IPS-20b (cell line): ENCODE measurements around the gene DOC2B.
"Not testable (repeated sequence)": the region's sequence is repeated elsewhere in the genome, so short reads cannot be mapped to it uniquely, and the experiment has no call there.

Experiments
- H3K27ac ChIP-seq: one replicate; pipeline ENCODE4 v1.5.1; 2013; ENCODE audit warnings: low read length
- H3K27me3 ChIP-seq: 2 replicates; pipeline ENCODE4 v1.6.1; 2013; ENCODE audit warnings: mild to moderate bottlenecking, low read length, inconsistent platforms; ENCODE audit not compliant: insufficient read depth
- H3K36me3 ChIP-seq: 2 replicates; pipeline ENCODE4 v1.6.1; 2013; ENCODE audit warnings: low read depth, mild to moderate bottlenecking, inconsistent platforms, low read length, moderate library complexity; ENCODE audit not compliant: insufficient read depth
- H3K4me1 ChIP-seq: 2 replicates; pipeline ENCODE4 v1.6.1; 2013; ENCODE audit warnings: mild to moderate bottlenecking, control low read depth, inconsistent platforms, low read length, moderate library complexity; ENCODE audit not compliant: insufficient read depth
- H3K4me3 ChIP-seq: 2 replicates; pipeline ENCODE4 v1.5.1; 2013; ENCODE audit warnings: mild to moderate bottlenecking, low read length, inconsistent platforms
- H3K9ac ChIP-seq: 2 replicates; pipeline ENCODE4 v1.6.1; 2013; ENCODE audit warnings: low read depth, mild to moderate bottlenecking, inconsistent platforms, low read length, moderate library complexity
- H3K9me3 ChIP-seq: 2 replicates; pipeline ENCODE4 v1.6.1; 2013; ENCODE audit warnings: mild to moderate bottlenecking, low read depth, low read length, inconsistent platforms; ENCODE audit not compliant: insufficient read depth

DOC2B gene

GRCh38 chr17:146983-147761 is 34.3 kb downstream of the DOC2B start:
- H3K27me3 ChIP-seq = no peaks in the 10 kb centered on the region; the same call in none of the 2 replicates
- H3K27ac ChIP-seq = no peak overlapping the region
- H3K9ac ChIP-seq = no peak overlapping the region
- no peaks in the 10 kb centered on the region for H3K36me3 ChIP-seq
- H3K4me1 ChIP-seq = no peaks in the 10 kb centered on the region
- no peak overlapping the region for H3K4me3 ChIP-seq
- no peaks in the 10 kb centered on the region for H3K9me3 ChIP-seq

DNA sequence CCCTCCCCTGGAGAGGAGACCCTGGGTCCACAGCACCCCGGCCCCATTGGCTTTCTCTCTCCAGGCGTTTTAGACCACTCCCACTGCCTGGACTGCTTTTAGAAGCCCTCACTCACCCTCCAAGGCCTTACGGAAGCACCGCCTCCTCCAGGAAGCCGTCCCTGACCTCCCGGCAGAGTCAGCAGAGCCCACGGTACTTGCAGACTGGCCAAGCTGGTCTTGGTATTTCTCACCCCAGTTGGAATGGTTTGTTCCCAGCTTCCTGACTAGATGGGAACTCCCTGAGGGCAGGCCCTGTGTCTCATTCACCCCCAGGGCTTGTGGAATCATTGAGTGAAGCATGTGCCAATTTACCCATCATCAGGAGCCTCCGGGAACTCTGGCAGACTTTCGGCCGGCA is 34.9 kb downstream of the DOC2B start:
- H3K4me1 ChIP-seq = no peaks in the 10 kb centered on the region
- no peak overlapping the region for H3K27ac ChIP-seq
- no peak overlapping the region for H3K4me3 ChIP-seq
- no peaks in the 10 kb centered on the region for H3K9me3 ChIP-seq
- no peaks in the 10 kb centered on the region for H3K36me3 ChIP-seq
- H3K9ac ChIP-seq = no peak overlapping the region
- no peaks in the 10 kb centered on the region; the same call in none of the 2 replicates for H3K27me3 ChIP-seq

- Histone ChIP-seq H3K9me3 (no peaks in the 10 kb centered on the region), H3K4me1 (no peaks in the 10 kb centered on the region)
Measured at GRCh38 chr17:145671-146541, 35.5 kb downstream of the DOC2B start.

DNA sequence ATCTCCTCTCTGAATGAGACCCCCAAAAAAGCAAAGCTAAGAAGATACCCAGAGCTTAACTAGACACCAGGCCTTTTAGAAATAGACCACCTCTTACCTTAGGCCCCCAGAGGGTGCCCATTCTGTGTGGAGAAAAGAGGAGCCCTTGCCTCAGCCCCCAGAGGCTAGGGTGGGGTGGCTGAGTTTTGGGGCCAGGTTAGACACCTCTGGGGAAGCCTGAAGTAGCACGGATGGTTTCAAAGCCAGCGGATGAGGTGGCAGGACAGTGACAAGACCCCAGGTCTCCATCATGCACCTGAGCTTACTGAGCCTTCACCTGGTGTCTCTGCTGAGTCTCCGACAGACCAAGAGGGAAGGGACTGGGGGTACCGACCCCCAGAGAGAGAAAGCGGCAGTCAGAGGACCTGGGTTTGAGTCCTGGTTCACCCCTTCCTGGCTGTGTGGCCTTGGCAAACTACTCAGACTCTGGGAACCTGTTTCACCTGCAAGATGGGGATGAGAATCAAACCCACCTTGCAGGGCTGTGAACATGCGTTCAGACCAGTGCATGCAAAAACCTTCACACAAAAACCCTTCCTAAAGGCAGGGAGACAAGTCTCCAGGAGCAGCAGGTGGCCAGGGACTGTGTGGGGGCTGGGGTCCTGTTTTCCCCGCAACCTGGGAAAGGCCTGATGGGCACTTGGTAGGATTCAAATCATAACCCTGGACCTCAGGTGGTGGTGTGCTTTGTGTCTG is 36.3 kb downstream of the DOC2B start:
- Histone ChIP-seq H3K36me3 (no peaks in the 10 kb centered on the region), H3K4me1 (no peaks in the 10 kb centered on the region), H3K9me3 (no peaks in the 10 kb centered on the region), H3K27ac (no peak overlapping the region), H3K4me3 (no peak overlapping the region), H3K27me3 (no peaks in the 10 kb centered on the region; the same call in none of the 2 replicates), H3K9ac (no peak overlapping the region)

More at GRCh38 chr17:145671-146541, 35.5 kb downstream of the DOC2B start:
- H3K4me3 ChIP-seq = no peak overlapping the region
- no peak overlapping the region for H3K9ac ChIP-seq
- no peaks in the 10 kb centered on the region; the same call in none of the 2 replicates for H3K27me3 ChIP-seq
- no peak overlapping the region for H3K27ac ChIP-seq
- H3K36me3 ChIP-seq = no peaks in the 10 kb centered on the region

GRCh38 chr17:143785-144281 is 37.6 kb downstream of the DOC2B start:
- Histone ChIP-seq H3K4me1 (no peaks in the 10 kb centered on the region), H3K27me3 (no peaks in the 10 kb centered on the region; the same call in none of the 2 replicates), H3K9ac (no peak overlapping the region), H3K36me3 (no peaks in the 10 kb centered on the region), H3K4me3 (no peak overlapping the region), H3K27ac (no peak overlapping the region), H3K9me3 (no peaks in the 10 kb centered on the region)

GRCh38 chr17:142876-143784 is 38.3 kb downstream of the DOC2B start:
- Histone ChIP-seq H3K9ac (no peak overlapping the region), H3K9me3 (no peaks in the 10 kb centered on the region), H3K27ac (no peak overlapping the region), H3K4me1 (no peaks in the 10 kb centered on the region), H3K36me3 (no peaks in the 10 kb centered on the region), H3K27me3 (no peaks in the 10 kb centered on the region; the same call in none of the 2 replicates), H3K4me3 (no peak overlapping the region)

GRCh38 chr17:142102-142661 is 39.3 kb downstream of the DOC2B start:
- H3K4me1 ChIP-seq = no peaks in the 10 kb centered on the region
- no peak overlapping the region for H3K27ac ChIP-seq
- no peak overlapping the region for H3K4me3 ChIP-seq
- H3K27me3 ChIP-seq = no peaks in the 10 kb centered on the region; the same call in none of the 2 replicates
- H3K9me3 ChIP-seq = no peaks in the 10 kb centered on the region
- H3K36me3 ChIP-seq = no peaks in the 10 kb centered on the region
- H3K9ac ChIP-seq = no peak overlapping the region

- H3K27me3 ChIP-seq, H3K9me3 ChIP-seq, H3K4me1 ChIP-seq, H3K27ac ChIP-seq, H3K9ac ChIP-seq, H3K4me3 ChIP-seq, H3K36me3 ChIP-seq: not testable (repeated sequence)
Measured at GRCh38 chr17:139401-140205, 41.8 kb downstream of the DOC2B start.

DNA sequence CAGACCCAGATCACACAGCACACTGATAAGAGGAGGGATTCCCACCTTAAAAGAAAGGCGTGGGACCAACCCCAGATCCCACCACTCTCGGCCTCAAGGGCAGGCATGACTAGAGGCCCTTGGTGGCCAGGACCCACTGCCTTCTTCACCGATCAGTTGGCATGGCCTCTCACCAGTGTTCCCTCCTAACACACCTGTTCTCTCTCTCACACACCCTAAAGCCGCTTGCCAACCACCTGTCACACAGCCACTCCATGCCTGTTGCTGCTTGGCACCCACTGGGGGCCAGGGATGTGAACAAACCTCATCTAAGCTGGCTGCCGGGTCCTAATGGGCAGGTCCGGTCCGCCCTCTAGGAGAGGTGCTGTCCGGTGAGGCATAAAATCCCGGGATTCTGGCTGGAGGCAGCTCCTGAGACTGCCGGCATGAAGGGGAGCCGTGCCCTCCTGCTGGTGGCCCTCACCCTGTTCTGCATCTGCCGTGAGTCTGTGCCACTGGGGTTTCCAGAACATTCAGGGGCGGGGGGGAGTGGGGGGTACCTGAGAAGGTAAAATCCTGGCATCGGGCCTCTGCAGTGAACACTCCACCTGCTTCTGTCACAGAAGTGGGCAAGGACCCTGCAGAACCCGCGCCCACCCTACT is 44.2 kb downstream of the DOC2B start, which contains the start of gene SCGB1C2:
Gene SCGB1C2, plus strand, starts transcription at position 404 of the 642 bp plus-strand sequence. Its CDS starts 22 bp downstream, at position 426.
- H3K27ac ChIP-seq, H3K36me3 ChIP-seq, H3K9ac ChIP-seq, H3K27me3 ChIP-seq, H3K9me3 ChIP-seq, H3K4me1 ChIP-seq, H3K4me3 ChIP-seq: not testable (repeated sequence)
